ENCODE results near the gene LRG1.

DNA sequence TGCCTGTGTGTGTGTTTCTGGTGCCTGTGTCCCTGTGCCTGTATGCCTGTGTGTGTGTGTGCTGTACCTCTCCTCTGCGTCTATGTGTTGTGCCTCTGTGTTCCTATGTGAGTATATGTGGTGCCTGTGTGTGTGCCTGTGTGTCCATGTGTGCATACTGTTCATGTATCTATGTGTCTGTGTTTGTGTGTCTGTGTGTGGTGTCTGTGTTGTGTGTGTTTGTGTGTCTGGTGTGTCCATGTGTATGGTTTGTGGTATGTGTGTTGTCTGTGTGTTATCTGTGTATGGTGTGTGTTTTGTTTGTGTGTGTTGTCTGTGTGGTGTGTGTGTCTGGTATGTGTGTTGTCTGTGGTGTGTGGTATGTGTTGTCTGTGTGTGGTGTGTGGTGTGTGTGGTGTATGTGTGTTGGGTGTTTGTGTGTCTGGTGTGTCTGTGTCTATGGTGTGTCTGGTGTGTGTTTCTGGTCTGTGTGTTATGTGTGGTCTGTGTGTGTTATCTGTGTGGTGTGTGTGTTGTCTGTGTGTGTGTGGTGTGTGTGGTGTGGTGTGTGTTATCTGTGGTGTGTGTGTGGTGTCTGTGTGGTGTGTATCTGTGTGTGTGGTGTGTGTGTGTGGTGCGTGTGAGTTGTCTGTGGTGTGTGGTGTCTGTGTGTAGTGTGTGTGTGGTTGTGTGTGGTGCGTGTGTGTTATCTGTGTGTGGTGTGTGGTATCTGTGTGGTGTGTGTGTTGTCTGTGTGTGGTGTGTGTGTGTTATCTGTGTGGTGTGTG, 47.3 kb downstream of the LRG1 start:
- TF ChIP-seq, protein P1, sequence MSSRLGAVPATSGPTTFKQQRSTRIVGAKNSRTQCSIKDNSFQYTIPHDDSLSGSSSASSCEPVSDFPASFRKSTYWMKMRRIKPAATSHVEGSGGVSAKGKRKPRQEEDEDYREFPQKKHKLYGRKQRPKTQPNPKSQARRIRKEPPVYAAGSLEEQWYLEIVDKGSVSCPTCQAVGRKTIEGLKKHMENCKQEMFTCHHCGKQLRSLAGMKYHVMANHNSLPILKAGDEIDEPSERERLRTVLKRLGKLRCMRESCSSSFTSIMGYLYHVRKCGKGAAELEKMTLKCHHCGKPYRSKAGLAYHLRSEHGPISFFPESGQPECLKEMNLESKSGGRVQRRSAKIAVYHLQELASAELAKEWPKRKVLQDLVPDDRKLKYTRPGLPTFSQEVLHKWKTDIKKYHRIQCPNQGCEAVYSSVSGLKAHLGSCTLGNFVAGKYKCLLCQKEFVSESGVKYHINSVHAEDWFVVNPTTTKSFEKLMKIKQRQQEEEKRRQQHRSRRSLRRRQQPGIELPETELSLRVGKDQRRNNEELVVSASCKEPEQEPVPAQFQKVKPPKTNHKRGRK (tag; IDR thresholded peaks at IDR 0.05): no peak
- TF ChIP-seq EHMT2 (IDR thresholded peaks at IDR 0.05) (no peak), MXI1 (IDR thresholded peaks at IDR 0.05; ENCODE audit: low read depth, low read length) (no peak)
